Inflammatory macrophage (primary cell): ENCODE data around the gene NBEA.

Experiments
- DNase-seq, 2 donors: peaks; one replicate each; pipeline ENCODE4 v3.0.0-alpha.2; 2020 to 2022

The NBEA gene

DNA sequence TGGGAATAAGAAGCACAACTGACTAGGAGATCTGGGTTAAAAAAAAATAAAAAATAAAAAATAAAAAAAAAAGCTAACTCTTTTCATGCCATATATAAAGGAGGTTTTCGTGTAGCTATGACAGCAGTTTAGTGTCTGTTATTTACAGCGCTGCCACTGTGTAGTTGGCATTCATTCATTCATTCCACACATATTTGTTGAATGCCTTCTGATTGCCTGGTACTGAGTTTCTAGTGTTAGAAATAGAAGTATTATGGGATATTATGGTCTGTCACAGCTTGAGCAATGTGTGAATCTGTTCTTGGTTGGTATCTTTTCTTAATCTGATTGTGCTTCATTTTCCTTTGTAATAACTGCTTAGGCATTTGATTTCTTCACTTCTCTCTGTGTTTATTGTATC lies 237.4 kb downstream of the NBEA start:
- DNase-seq, result no peak

DNA sequence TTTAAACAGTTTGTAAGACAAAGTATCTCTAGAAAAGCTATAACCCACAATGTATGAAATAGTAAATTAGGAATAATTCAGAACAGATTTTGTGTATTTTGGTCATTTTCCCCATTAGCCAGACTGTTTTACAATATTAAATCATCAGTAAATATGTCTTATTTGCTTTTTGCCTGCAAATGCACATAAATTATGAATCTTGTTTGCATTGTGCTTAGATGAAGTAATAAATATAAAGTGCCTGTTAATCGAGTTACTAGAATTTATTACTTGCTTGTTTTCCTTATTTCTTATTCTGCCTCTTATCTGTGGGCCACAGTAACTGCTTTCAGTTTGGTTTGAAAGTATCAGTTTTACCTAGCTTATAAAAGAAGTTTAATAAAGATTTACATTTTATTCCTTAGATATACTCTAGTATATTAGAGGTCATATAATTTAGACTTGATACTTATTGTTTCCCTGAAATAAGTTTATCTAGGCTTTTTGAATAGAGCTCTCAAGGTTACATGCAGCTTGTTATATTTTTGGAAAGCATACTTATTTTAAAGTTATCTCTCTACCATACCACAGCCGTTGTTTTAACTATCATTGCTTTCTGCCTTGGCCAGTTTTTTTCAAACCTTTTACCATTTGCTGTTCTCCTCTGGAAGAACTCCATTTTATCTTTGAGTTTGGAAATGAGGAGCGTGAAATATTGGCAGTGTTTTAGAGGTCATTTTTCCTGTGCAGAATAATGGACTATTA lies 238.0 kb downstream of the NBEA start:
- no peak for DNase-seq

GRCh38 chr13:35190241-35190640 lies 248.2 kb downstream of the NBEA start:
- no peak for DNase-seq

GRCh38 chr13:35191883-35192282 lies 249.8 kb downstream of the NBEA start:
- DNase-seq, result no peak

GRCh38 chr13:35198613-35199200 lies 256.6 kb downstream of the NBEA start:
- DNase-seq, result no peak

DNA sequence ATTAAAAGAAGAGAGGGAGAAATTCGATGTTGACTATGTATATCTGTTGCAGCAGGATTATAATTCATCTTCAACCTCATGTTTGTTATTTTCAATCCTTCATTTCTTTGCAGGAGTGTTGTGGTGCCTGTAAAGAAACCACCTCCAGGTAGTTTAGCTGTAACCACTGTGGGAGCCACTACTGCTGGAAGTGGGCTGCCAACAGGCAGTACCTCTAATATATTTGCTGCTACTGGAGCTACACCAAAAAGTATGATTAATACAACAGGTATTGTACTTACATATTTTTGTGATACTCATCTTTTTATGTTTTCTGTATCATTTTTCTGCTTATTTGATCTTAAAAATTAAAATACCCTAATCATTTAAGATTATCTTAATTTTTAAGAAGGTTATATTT lies 266.5 kb downstream of the NBEA start:
- DNase-seq, result no peak

GRCh38 chr13:35210261-35210660 lies 268.2 kb downstream of the NBEA start:
- no peak for DNase-seq

DNA sequence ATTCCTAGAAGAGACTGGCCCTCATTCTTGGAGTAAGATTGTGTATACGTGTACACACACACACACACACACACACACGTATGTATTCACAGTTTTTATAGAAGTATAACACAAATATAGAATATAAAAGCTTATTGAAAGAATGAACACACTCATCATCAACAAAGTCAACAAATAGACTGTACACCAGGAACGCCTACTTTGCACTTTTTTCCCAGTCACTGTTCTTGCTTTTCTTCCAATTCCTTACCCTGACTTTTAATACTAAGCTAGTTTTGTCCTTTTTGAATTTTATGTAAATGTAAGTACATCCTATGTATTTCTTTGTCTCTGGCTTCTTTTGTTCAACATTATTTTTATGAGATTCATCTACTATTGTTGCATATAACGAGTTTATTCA lies 269.9 kb downstream of the NBEA start:
- DNase-seq, result no peak

GRCh38 chr13:35213911-35214310 lies 271.8 kb downstream of the NBEA start:
- DNase-seq, result no peak

DNA sequence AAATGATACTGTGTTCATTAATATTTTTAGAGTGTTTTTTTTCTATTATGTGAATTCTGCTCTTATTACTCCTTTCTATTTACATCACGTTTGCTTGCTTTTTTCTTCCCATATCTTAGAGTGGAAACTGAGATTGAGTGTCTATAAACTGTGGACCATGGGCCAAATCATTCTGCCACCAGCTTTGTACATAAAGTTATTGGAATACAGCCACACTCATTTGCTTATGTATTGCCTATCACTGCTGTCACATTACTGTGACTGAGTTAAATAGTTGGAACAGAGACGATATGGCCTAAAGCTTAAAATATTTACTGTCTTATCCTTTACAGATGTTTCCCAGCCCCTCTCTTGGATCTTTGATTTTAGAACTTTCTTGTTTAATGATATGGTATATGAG lies 274.1 kb downstream of the NBEA start:
- DNase-seq, result no peak

- DNase-seq, result no peak
These were observed 277.0 kb downstream of the NBEA start for GRCh38 chr13:35219021-35219420.

DNA sequence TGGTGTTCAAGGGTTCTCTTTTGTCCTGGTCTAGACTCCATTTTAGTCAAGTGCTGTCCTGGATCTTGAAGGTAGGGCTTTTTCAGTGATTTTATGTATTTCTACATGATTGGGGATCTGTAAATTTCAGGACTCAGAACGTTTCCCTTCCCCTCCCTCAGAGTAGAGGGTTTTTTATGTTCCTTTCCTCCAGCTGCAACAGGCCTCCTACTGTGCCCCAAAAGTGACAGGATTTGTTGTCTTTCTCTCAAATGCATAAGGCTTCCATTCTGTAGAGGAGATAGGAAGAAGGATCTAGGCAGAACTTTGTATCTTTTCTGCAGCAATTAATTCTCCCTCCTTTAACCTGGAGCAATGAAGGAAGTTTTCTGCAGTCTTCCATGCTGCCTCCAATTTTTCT lies 283.1 kb downstream of the NBEA start:
- DNase-seq, result no peak

- DNase-seq, result no peak
These were observed 283.5 kb downstream of the NBEA start for GRCh38 chr13:35225582-35225981.

DNA sequence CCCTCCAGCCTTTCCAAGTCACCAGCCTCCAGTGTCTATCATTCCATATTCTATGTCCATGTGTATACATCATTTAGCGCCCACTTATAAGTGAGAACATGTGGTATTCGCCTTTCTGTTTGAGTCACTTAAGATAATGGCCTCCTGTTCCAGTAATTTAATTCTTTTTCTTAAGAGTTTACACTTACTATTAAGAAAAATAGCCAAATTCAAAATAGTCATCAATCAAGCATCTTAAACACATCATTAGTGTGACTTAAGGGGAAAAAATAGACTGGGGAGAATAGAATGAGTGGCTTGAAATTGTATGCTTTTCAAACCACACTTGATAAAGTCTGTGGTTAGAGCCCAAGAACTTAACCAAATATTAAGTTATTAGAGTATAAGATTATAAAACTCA lies 286.5 kb downstream of the NBEA start:
- DNase-seq, result no peak

DNA sequence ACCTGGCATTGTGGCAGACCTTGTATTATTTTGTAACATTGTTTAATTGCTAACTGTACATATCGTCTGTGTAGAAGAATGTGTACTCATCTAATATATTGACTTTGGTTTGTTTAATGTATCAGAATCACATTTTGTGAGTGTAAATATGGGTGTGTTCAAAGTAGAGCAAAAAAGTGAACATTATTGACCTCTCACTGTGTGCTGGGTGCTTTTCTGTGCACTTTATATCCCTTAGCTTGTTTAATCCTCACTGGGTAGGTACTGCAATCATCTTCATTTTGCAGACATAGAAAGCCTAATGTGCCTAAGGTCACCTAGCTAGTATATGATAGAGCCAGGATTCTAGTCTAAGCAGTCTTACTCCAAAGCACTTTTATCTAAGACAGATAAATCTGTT lies 289.4 kb downstream of the NBEA start:
- no peak for DNase-seq

DNA sequence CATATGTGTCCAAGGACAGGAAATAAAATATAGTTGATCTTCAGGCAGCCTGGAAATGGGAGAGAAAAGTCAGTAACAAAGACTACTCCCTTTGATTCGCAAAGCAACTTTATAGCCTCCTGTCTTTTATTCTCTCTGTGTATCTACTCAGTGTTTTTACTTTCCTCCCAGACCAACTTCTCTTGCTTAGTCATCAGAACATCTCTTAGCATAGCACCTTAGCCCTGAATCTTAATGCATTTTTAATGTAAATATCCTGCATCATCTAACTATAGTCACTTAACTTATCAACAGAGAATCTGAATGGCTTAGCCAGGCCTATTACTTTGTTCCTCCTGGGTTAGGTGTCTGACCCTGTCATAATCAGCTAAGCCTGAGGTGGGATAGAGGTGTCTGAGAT lies 296.2 kb downstream of the NBEA start:
- DNase-seq, result no peak

- DNase-seq, result no peak
These were observed 310.6 kb downstream of the NBEA start for GRCh38 chr13:35252536-35253205.

GRCh38 chr13:35255241-35255640 lies 313.2 kb downstream of the NBEA start:
- DNase-seq, result no peak

GRCh38 chr13:35256459-35257148 lies 314.5 kb downstream of the NBEA start:
- no peak for DNase-seq

DNA sequence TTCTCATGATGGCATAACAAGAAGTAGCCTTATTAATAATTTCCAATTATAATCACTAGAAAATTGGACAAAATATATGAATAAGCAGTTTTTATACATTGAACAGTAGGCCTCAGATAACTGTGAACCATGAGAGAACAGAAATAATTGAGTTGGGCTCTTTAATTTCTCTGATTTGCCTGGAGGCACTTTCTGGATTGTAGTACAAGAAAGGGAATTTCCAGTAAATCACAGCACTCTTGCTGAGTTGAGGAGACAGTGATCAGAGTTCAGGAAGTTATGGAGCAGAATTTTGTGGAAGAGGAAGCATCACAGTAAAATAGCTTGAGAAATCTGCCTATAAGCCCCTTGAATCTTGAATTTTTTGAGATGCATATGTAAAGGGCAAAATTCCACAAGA lies 318.2 kb downstream of the NBEA start:
- no peak for DNase-seq

- DNase-seq, result no peak
These were observed 324.3 kb downstream of the NBEA start for GRCh38 chr13:35266412-35266811.

- no peak for DNase-seq
These were observed 336.8 kb downstream of the NBEA start for GRCh38 chr13:35278917-35279316.

DNA sequence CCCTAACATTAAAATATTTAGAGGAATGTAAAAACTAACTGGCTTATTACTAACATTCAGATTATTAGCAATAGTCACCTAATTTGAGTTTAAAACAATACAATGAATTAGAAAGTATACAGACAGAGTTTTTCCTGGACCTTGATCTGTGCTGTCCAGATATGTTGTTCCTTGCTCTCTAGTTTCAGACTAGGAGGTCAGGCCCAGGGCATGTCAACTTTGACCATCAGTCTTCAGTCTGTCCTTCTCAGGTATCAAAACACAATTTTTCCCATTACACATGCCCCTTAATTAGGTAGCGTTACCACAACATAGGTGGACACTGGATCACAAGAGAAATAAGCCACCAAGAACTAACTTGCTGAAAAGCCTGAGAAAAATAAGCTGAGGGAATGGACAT lies 337.4 kb downstream of the NBEA start:
- DNase-seq, result no peak

DNA sequence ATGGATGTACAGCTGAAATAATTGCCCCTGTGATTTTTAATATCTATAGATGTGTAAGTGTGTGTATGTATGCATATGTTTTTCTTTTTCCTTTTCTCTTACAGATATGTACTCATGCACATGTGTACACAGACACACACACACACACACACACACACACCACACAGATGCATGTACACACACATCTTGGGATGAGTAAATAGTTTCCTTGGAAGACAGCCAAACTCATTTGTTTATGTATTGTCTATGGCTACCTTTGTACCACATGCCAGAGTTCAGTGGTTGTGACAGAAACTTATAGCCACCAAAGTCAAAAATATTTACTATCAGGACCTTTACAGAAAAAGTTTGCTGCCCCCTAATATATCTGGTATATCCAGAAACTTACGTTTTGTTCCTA lies 341.8 kb downstream of the NBEA start:
- no peak for DNase-seq
